Endothelial cell of umbilical vein (primary cell): ENCODE measurements around the gene NTF4.
"Not testable (repeated sequence)": the region's sequence is repeated elsewhere in the genome, so short reads cannot be mapped to it uniquely, and the experiment has no call there.

Experiments
- EZH2 ChIP-seq: IDR thresholded peaks from 2 replicates; pipeline ENCODE4 v1.6.1; 2012; ENCODE audit warnings: borderline replicate concordance, low read depth, mild to moderate bottlenecking, moderate library complexity, low read length, inconsistent platforms; ENCODE audit not compliant: severe bottlenecking
- GATA2 ChIP-seq: IDR thresholded peaks from 2 replicates; pipeline ENCODE4 v1.7.0; 2011; ENCODE audit warnings: low read depth, mild to moderate bottlenecking, moderate library complexity, mixed read lengths, low read length; ENCODE audit not compliant: insufficient read length, insufficient read depth
- JUN ChIP-seq: IDR thresholded peaks from 2 replicates; pipeline ENCODE4 v1.6.1; 2011; ENCODE audit warnings: borderline replicate concordance, low read depth; ENCODE audit not compliant: insufficient read length, insufficient read depth
- MAX ChIP-seq: IDR thresholded peaks from 2 replicates; pipeline ENCODE4 v1.6.1; 2011; ENCODE audit not compliant: insufficient read depth, insufficient read length
- MYC ChIP-seq: IDR thresholded peaks from one replicate; pipeline ENCODE4 v1.6.1; 2011; ENCODE audit warnings: mild to moderate bottlenecking, low read depth, low read length
- POLR2A ChIP-seq: IDR thresholded peaks from 2 replicates; pipeline ENCODE4 v1.6.1; 2012; ENCODE audit warnings: low read depth, mild to moderate bottlenecking, control low read depth, low read length
- POLR2AphosphoS5 ChIP-seq: IDR thresholded peaks from 2 replicates; pipeline ENCODE4 v1.6.1; 2012; ENCODE audit warnings: low read depth, mild to moderate bottlenecking, control low read depth, low read length, moderate library complexity; ENCODE audit not compliant: insufficient read depth
- TF ChIP-seq, protein P1 (sequence below), 2 donors: IDR thresholded peaks; 1 replicate in 1 of 2; 2 replicates in 1 of 2; pipeline ENCODE4 v1.5.1; 2011; ENCODE audit warnings: low read length in 2 of 2, mild to moderate bottlenecking in 2 of 2, moderate library complexity in 2 of 2, control low read depth in 1 of 2, inconsistent platforms in 1 of 2, low read depth in 1 of 2; ENCODE audit not compliant: insufficient read depth in 1 of 2; ENCODE audit errors: extremely low read depth in 1 of 2

DNA sequence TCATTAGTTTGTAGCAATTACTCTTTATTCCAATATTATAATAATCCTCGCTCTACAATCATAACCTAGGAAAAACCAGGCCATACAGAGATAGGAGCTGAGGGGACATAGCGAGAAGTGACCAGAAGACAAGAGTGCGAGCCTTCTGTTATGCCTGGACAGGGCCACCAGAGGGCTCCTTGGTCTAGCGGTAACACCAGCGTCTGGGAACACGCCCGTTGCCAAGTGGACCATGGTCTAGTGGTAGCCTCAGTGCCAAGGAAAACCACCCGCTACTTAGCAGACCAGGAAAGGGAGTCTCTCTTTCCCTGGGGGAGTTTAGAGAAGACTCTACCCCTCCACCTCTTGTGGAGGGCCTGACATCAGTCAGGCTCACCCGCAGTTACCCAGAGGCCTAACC lies 10.3 kb upstream of the NTF4 start:
- TF ChIP-seq, protein P1, sequence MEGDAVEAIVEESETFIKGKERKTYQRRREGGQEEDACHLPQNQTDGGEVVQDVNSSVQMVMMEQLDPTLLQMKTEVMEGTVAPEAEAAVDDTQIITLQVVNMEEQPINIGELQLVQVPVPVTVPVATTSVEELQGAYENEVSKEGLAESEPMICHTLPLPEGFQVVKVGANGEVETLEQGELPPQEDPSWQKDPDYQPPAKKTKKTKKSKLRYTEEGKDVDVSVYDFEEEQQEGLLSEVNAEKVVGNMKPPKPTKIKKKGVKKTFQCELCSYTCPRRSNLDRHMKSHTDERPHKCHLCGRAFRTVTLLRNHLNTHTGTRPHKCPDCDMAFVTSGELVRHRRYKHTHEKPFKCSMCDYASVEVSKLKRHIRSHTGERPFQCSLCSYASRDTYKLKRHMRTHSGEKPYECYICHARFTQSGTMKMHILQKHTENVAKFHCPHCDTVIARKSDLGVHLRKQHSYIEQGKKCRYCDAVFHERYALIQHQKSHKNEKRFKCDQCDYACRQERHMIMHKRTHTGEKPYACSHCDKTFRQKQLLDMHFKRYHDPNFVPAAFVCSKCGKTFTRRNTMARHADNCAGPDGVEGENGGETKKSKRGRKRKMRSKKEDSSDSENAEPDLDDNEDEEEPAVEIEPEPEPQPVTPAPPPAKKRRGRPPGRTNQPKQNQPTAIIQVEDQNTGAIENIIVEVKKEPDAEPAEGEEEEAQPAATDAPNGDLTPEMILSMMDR (IDR thresholded peaks at IDR 0.05; ENCODE audit: extremely low read depth in 1 of 2, insufficient read depth in 1 of 2, low read depth in 1 of 2, low read length in 2 of 2): peak; percentile 35 to 64
- TF ChIP-seq EZH2, POLR2A, POLR2AphosphoS5, GATA2, MYC, MAX, JUN: not testable (repeated sequence)
